ENCODE measurements around the gene NOXRED1.

GRCh38 chr14:77353469-77354141, 69.7 kb downstream of the NOXRED1 start:
- TF ChIP-seq CTCF (IDR thresholded peaks at IDR 0.05): no peak
- no peak for TF ChIP-seq POLR2AphosphoS5 (IDR thresholded peaks at IDR 0.05)
